GOT3 (cell line): ENCODE data around the gene SORCS2.

Experiments used
- DNase-seq: peaks from one replicate; lab custom pipeline; 2025; ENCODE audit warnings: mixed read lengths; lab: John Stamatoyannopoulos, UW

Gene SORCS2

GRCh38 chr4:7777871-7778509 is 585.7 kb downstream of the SORCS2 start:
- DNase-seq, result no peak

GRCh38 chr4:7778510-7779431 is 586.4 kb downstream of the SORCS2 start:
- no peak for DNase-seq

GRCh38 chr4:7779432-7779768 is 587.1 kb downstream of the SORCS2 start:
- DNase-seq, result no peak

GRCh38 chr4:7780751-7781348 is 588.5 kb downstream of the SORCS2 start:
- no peak for DNase-seq

GRCh38 chr4:7781366-7781765 is 589.0 kb downstream of the SORCS2 start:
- DNase-seq, result no peak

GRCh38 chr4:7781993-7782392 is 589.7 kb downstream of the SORCS2 start:
- DNase-seq, result no peak

GRCh38 chr4:7782783-7783182 is 590.4 kb downstream of the SORCS2 start:
- DNase-seq, result no peak

GRCh38 chr4:7783541-7783940 is 591.2 kb downstream of the SORCS2 start:
- DNase-seq, result no peak

- DNase-seq, result no peak
Observed at GRCh38 chr4:7784131-7784870, 592.0 kb downstream of the SORCS2 start.

GRCh38 chr4:7785017-7785416 is 592.7 kb downstream of the SORCS2 start:
- DNase-seq, result no peak

GRCh38 chr4:7786040-7786439 is 593.7 kb downstream of the SORCS2 start:
- no peak for DNase-seq

GRCh38 chr4:7786517-7786916 is 594.2 kb downstream of the SORCS2 start:
- no peak for DNase-seq

- no peak for DNase-seq
Observed at GRCh38 chr4:7787067-7787466, 594.7 kb downstream of the SORCS2 start.

GRCh38 chr4:7787681-7788141 is 595.4 kb downstream of the SORCS2 start:
- DNase-seq, result no peak

- no peak for DNase-seq
Observed at GRCh38 chr4:7788193-7788592, 595.9 kb downstream of the SORCS2 start.

- DNase-seq, result no peak
Observed at GRCh38 chr4:7788694-7789425, 596.5 kb downstream of the SORCS2 start.

- no peak for DNase-seq
Observed at GRCh38 chr4:7790023-7790422, 597.7 kb downstream of the SORCS2 start.

- DNase-seq, result no peak
Observed at GRCh38 chr4:7790999-7791398, 598.7 kb downstream of the SORCS2 start.
